ENCODE measurements around the gene SORL1. TPM values are rescaled to one million over a fixed set of nuclear protein-coding genes. Genes with fewer than 3 reads are reported as not detected.
A peak's percentile ranks its signal among the peaks of the same experiment; 100 is the strongest.

Gene SORL1
- polyA plus RNA-seq, 10 donors, result 0.99 to 6.8 (median 2.4) TPM

DNA sequence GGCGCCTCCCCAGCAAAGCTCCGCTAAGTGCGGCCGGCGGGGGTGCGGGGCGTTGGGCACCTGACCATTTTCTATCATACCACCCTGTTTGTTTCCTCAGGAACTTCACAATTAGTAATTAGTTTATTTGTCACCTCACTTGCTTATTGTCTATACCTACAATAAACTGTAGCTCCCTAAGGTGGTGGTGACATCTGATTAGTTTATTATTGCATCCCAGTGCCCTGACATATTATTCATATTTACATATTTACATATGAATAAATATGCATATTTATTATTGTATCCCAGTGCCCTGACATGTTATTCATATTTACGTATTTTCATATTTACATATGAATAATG is 24.7 kb upstream of the SORL1 start:
- no peak for DNase-seq

GRCh38 chr11:121429556-121429955 is 22.6 kb upstream of the SORL1 start:
- no peak for DNase-seq

DNA sequence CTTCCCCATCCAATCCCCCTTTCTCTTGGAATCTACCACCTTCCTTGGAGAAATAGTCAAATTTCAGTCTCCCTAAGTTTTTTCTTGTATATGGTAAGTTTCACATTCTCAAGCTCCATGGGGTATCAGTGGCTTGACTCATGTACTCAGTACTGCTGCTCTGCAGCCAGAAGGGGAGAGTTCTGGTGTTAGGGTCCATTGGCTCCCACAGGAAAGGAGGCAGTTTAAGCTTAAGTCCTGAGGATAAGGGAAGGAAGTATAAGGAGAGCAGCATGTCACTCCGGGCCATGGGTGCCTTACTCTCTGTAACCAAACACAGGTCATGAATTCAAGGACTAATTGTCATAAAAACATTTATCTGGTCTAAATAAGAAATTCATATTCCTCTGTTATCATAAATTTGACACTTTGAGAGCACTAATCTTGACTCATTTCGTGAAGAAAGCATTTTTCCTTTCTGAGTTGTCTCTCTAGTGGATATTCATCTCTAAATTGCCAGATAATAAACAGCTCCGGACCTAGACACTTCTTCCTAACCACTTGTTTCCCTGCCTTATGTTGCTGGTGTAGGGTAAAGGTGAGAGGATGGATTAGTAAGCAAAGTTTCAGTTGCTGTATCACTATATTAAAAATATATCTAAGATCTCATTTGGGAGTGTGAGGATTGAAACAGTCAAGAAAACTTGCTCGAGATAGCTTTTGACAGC is 20.1 kb upstream of the SORL1 start:
- no peak for DNase-seq

- no peak for DNase-seq
Measured at GRCh38 chr11:121435132-121435531, 17.0 kb upstream of the SORL1 start.

DNA sequence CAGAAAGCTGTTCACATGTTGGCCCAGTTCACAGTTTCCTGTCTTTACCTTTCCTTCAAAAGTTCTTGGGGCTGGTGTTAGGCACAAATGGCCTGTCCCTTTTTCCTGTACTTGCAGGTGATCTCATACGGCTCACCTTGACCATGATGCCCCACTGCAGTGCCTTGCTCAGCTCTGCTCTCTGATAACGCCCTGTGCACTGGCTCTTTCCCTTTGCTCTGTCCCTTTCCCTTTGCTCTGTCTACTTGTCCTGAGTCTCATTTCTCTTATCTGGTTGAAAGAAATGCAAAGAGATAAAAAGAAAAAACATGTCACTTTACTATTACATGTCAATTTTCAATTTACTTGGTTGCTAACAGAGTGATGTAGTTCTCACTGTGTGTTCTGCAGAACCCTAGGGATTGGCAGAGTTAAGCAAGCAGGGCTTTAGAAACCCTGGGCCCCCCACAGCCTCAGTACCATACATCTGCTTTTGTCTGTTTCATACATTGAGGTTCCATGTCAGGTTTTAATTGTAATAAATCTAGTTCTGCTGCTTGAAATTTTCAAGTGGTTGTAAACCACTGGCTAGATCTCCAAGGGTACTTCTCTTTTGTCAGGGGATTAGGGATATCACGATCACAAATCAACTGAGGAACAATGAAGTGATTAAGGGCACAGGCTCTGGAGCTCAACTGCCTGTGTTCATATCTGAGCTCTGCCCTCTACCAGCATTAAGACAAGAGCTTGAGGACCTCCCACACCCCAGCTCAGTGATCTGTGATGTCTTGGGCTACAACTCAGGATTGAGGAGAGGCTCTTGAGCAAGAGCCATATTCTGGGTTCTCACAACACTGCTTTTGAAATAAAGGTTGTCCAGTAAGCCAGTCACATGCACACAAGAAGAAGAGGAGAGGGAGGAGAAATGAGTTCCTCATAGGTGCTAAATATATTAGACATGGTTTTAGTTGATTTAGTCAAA is 16.3 kb upstream of the SORL1 start:
- DNase-seq, result no peak

- no peak for DNase-seq
Measured at GRCh38 chr11:121437018-121437685, 15.0 kb upstream of the SORL1 start.

DNA sequence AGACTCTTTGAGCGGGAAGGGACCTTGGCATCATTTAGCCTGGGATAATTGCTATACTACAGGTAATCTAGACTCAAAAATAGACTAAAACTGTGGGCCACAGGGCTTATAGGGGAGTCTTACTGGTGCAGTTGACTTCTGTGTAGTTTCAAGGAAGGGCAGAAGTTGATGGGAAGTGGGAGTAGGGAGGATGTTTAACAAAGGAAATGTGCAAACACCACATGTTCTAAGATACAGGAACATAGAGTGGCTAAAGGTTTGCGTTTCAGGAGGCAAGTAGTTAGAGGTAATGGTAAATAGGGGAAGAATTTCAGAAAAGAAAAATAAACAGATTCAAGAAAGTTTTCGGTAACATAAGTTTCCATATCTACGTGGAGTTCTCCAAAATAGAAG is 14.4 kb upstream of the SORL1 start:
- DNase-seq, result no peak

GRCh38 chr11:121439337-121439736 is 12.8 kb upstream of the SORL1 start:
- DNase-seq, result no peak

DNA sequence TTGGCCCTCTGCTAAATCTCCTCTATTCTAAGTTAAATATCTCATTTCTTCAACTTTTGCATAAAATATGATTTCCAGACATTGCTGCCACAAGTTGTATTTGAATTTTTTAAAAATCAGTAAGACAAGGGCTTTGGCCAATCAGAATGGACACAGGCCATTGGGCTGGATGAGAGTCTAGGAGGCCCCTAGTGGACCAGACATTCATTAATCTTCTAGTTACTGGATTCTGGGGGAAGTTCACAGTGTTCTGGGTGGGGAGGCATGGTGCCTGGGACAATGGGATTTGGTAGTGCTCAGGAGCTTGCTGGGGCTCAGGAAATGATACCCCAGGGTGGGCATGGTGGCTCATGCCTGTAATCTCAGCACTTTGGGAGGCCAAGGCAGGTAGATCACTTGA is 12.4 kb upstream of the SORL1 start:
- no peak for DNase-seq

- no peak for DNase-seq
Measured at GRCh38 chr11:121441521-121441920, 10.6 kb upstream of the SORL1 start.

DNA sequence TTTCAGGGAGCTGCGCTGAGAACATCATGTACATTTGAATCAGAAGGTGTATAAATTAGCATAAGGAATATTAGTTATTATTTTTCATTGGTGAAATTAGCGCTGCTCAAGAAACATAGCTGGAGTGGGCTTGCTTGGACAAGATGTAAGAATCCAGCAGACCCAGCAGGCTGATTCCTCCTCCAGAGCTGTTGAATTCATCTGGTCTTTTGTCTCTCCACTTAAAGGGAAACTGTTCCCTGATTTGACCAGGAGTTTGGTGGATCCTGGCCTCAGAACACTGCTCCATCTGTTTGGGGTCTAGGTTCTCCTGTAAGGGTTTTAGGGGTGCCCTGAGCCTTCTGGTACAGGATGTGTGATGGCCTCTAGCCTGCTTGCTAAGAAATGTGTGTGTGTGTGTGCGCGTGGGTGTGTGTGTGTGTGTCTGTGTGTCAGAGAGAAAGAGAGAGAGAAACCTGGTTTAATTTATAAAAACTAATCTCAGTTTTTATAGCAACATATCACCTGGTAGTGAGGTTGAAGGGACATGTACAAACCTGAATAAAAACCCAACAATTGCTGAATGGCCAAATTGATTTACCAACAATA is 8.3 kb upstream of the SORL1 start:
- DNase-seq, result no peak

DNA sequence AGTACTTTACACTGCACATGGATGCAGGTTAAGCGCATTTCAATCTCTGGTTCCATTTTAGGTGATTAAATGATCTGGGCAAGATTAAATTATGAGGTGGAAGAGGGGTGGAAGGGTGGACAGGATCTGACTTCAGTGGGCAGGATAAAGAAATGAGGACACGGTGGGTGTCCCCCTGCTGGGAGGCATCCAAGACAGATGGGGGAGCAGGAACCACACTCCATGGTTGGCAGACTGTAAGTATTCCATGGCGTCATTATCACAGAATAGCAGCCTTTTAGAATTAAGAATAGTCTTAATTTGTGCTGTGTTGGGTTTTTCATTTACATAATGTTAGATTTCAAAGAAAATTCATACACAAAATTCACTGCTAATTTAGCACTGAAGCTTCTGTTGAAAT is 7.6 kb upstream of the SORL1 start:
- DNase-seq, result no peak

DNA sequence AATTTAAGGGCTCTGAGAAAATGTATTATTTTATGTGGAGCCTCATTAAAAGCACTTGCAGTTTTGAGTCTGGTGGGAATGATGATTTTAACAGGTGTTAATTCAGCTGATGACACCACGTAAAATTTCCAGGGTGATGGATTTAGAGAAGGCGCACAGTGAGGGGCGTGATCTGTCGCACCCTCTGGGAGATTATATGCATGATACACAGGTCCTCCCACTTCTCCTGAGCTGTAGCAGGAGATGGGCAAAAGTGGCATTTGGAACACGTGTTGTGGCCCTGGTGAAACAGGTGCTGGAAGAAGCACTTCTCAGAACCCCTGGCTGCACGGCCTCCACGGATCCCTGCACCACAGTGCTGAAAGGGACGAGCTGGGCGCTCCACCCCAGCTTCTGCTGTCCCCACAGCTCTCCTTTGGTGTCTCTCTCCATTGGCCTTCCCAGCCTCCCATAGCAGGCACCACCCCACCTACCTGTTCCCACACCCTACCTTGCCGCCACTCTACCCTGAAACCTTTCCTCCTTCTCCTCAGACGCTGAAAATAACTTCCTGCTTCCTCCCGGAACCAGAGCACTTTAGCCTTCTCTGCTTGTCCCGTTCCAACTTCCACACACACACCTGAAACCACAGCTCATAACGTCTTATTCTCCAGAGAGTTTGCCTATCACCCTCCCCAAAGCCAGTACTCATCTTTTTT is 6.9 kb upstream of the SORL1 start:
- no peak for DNase-seq

DNA sequence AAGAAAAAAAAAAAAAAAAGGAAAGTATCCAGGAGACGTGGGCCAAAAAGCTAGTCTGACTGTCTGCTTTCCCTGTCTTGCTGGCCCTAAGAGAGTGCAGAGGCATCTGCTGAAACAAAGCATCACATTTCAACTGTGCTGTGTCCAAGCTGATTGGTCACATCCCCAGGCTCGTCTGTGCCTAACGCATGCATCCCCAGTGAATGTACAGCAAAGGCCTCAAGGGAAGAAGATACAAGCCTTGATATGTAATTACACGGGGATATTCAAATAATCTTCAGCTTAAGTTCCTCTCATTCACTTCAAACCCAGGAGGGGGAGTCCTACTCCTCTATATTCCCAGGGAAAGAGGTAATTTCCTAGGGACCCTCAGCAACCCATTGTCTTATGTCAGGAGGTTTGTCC is 5.4 kb upstream of the SORL1 start:
- peak in 2 of 3 donors; percentile 47 to 70 for DNase-seq

DNA sequence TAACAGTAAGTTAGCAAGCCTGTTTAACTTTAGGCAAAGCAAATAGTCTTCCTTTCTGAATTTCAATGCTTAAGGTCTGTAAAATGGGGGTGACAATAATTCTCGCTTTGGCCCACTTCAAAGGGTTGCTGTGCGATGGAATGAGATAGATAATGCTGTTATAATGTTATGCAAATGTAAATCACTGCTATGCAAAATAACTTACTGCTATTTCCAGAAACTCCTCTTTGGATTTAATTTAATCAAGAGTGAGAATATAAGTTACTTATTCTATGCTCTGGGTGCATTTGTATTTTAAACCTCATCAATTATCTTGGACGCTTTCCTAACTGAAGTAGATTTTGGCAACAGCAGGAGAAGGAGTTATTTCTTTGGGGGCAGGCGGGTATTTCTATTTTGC is 4.1 kb upstream of the SORL1 start:
- DNase-seq, result no peak

- DNase-seq, result no peak
Measured at GRCh38 chr11:121448431-121448941, 3.6 kb upstream of the SORL1 start.

GRCh38 chr11:121449123-121449522 is 3.0 kb upstream of the SORL1 start:
- DNase-seq, result no peak

- no peak for DNase-seq
Measured at GRCh38 chr11:121449626-121450025, 2.5 kb upstream of the SORL1 start.

- DNase-seq, result no peak
Measured at GRCh38 chr11:121450401-121450800, 1.7 kb upstream of the SORL1 start.

GRCh38 chr11:121451178-121451985 is 732 bp upstream of the SORL1 start:
- DNase-seq, result peak in 1 of 3 donors; percentile 62

Data from muscle of back (tissue), 11 donors.